HepG2 (cell line): Measurements from ENCODE around the gene DNAJC18. TPM values are rescaled to one million over a fixed set of nuclear protein-coding genes. Genes with fewer than 3 reads are reported as not detected.

Experiments
- BHLHE40 ChIP-seq: IDR thresholded peaks from 2 replicates; pipeline ENCODE4 v1.6.1; 2011; ENCODE audit warnings: low read length, improper control_type of control experiment
- FIP1L1 ChIP-seq: fragments of 200-400 bp; formaldehyde crosslinking; IDR thresholded peaks from 2 replicates; pipeline ENCODE4 v1.6.1; 2018; ENCODE audit warnings: low read depth, mild to moderate bottlenecking, low read length, moderate library complexity, borderline replicate concordance; ENCODE audit not compliant: insufficient read depth
- HIC2 ChIP-seq: sonication (generic); formaldehyde crosslinking; IDR thresholded peaks from 2 replicates; pipeline ENCODE4 v1.9.0; 2022; ENCODE audit warnings: low read depth, missing genetic modification reagents
- KIAA2018 ChIP-seq: sonication (generic); formaldehyde crosslinking; IDR thresholded peaks from 2 replicates; pipeline ENCODE4 v1.5.0; 2020; ENCODE audit warnings: mild to moderate bottlenecking, missing genetic modification reagents, borderline replicate concordance
- MBNL3 ChIP-seq: fragments of 250-450 bp; sonication (Bioruptor Pico); conservative IDR thresholded peaks from 2 replicates; pipeline ENCODE4 v1.8.0; 2022; ENCODE audit warnings: mild to moderate bottlenecking, inconsistent platforms
- MED1 ChIP-seq: sonication (generic); formaldehyde crosslinking; IDR thresholded peaks from 2 replicates; pipeline ENCODE4 v1.4.0; 2020; ENCODE audit warnings: missing genetic modification reagents
- MZF1 ChIP-seq: sonication (generic); formaldehyde crosslinking; IDR thresholded peaks from 2 replicates; pipeline ENCODE4 v1.8.1; 2023; ENCODE audit warnings: mild to moderate bottlenecking, missing genetic modification reagents, borderline replicate concordance
- RFX1 ChIP-seq: fragments of 450-650 bp; IDR thresholded peaks from 2 replicates; pipeline ENCODE4 v1.6.1; 2017
- ZBTB26 ChIP-seq: IDR thresholded peaks from 2 replicates; pipeline ENCODE4 v1.6.1; 2016; ENCODE audit warnings: missing compliant biosample characterization, missing genetic modification reagents, borderline replicate concordance
- ZMAT5 ChIP-seq: sonication (generic); formaldehyde crosslinking; IDR thresholded peaks from 2 replicates; pipeline ENCODE4 v1.5.0; 2020; ENCODE audit warnings: mild to moderate bottlenecking, low read depth, missing genetic modification reagents, borderline replicate concordance
- ZNF274 ChIP-seq: sonication (generic); formaldehyde crosslinking; IDR thresholded peaks from 2 replicates; pipeline ENCODE4 v1.5.1; 2020; ENCODE audit warnings: mild to moderate bottlenecking, missing genetic modification reagents
- ZNF33B ChIP-seq: sonication (generic); formaldehyde crosslinking; IDR thresholded peaks from 2 replicates; pipeline ENCODE4 v1.5.1; 2020; ENCODE audit warnings: mild to moderate bottlenecking, missing genetic modification reagents
- ZNF556 ChIP-seq: sonication (generic); formaldehyde crosslinking; IDR thresholded peaks from 2 replicates; pipeline ENCODE4 v1.4.0; 2020; ENCODE audit warnings: mild to moderate bottlenecking, missing genetic modification reagents, borderline replicate concordance
- ZNF746 ChIP-seq: sonication (generic); formaldehyde crosslinking; IDR thresholded peaks from 2 replicates; pipeline ENCODE4 v1.8.0; 2022; ENCODE audit warnings: mild to moderate bottlenecking, missing genetic modification reagents
- ZSCAN22 ChIP-seq: sonication (generic); formaldehyde crosslinking; IDR thresholded peaks from 2 replicates; pipeline ENCODE4 v1.4.0; 2020; ENCODE audit warnings: mild to moderate bottlenecking, missing genetic modification reagents
- ZSCAN25 ChIP-seq: sonication (generic); formaldehyde crosslinking; IDR thresholded peaks from 2 replicates; pipeline ENCODE4 v1.8.0; 2022; ENCODE audit warnings: mild to moderate bottlenecking, missing genetic modification reagents
- polyA plus RNA-seq, 8 experiments: library from polyadenylated mRNA; depleted of rRNA in 3 of 8; stranded (reverse) in 7 of 8; unstranded in 1 of 8; fragments of >200 nt; fragmentation: Illumina TruSeq in 4 of 8; extraction: Trizol in 4 of 8; gene quantifications; 2 replicates each; pipeline versions ENCODE4 v1.2.1 to v1.2.3, GENCODE V29; 2011 to 2016; ENCODE audit warnings: low read depth in 4 of 8, missing spikeins in 1 of 8, mixed read lengths in 1 of 8; ENCODE audit not compliant: insufficient read depth in 1 of 8
- total RNA-seq, 5 experiments: library from RNA; depleted of rRNA; stranded (reverse); fragments of >200 nt; fragmentation: Illumina TruSeq; extraction: Trizol; gene quantifications; 2 replicates each; pipeline ENCODE4 v1.2.3, GENCODE V29; 2016; ENCODE audit warnings: low read depth in 1 of 5

The DNAJC18 gene
- total and polyA plus RNA-seq, 2 of the 13 experiments (the other 11 are each of a cell fraction or from before 2014, with no cell fraction given): 6.5 to 6.6 TPM

- no peak for TF ChIP-seq MBNL3 (CRISPR knock-in tag)
- no peak for TF ChIP-seq ZBTB26 (CRISPR knock-in tag)
- no peak for TF ChIP-seq ZMAT5 (CRISPR knock-in tag)
- TF ChIP-seq ZNF746 (CRISPR knock-in tag): no peak
- TF ChIP-seq BHLHE40: no peak
- no peak for TF ChIP-seq MZF1
- no peak for TF ChIP-seq ZSCAN25 (CRISPR knock-in tag)
- TF ChIP-seq ZNF274 (CRISPR knock-in tag): no peak
- TF ChIP-seq KIAA2018 (CRISPR knock-in tag): no peak
- TF ChIP-seq ZNF33B (CRISPR knock-in tag): no peak
- no peak for TF ChIP-seq ZNF556 (CRISPR knock-in tag)
- peak; percentile 94 for TF ChIP-seq HIC2 (CRISPR knock-in tag)
- TF ChIP-seq MED1: no peak
- no peak for TF ChIP-seq ZSCAN22
- no peak for TF ChIP-seq FIP1L1
- TF ChIP-seq RFX1: no peak
Measured at GRCh38 chr5:139383275-139383992, 55.9 kb downstream of the DNAJC18 start, which contains the start of gene SLC23A1 (continued).
